ENCODE measurements around the gene CEPT1.

Gene CEPT1

DNA sequence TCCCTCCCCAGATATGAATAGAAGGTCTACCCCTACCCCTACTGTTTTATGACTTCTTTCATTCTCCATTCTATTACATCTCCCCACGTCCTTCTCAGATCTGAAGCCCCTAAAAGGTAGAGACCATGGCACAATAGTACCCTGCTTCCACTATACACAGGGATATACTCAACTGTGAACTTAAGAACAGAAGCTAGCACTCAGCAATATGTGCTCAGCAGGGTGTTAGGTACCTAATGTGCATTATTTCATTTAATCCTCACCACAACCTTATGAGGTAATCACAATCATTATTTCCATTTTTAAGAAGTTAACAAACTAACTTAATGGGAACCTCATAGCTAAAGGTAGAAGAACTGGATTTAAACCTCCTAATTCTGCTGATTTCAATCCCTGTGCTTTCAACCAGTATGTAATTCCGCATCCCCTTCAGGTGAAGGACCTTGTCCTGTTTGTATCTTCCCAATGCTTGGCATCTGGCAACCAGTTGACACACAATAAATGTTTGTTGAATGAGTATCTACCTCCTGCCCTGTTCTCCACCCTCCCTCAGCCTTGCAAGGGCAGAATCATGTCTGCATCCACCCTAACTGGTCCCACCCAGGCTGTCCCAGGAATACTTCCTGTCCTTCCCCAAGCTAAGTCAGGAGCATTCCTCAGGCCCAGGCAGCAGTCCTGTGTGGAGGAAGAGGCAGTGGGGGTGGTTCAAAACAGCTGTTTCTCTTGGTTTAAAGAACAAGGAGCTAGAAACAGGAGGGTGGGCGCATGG is 53.9 kb downstream of the CEPT1 start:
- FAIRE-seq: no peak

- no peak for FAIRE-seq
Observed at GRCh38 chr1:111195002-111195684, 55.1 kb downstream of the CEPT1 start.

DNA sequence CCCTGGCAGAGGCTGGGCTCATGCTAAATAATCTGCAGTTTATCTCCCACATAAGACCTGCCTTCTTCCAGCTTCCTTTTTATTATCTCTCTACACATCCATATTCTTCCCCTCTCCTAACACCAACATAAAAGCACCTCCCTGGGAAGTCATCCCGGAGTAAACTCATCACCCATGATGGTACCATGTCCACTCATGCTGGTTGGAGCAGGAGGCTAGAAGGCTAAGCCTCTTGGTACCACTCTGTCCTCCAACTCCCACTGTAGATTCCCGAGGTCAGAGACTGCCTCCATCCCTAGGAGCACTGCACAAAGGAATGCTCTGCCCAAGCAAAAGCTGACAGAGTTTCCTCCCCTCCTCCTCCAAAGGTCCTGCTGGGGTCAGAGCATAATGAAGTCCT is 56.2 kb downstream of the CEPT1 start:
- FAIRE-seq: no peak

DNA sequence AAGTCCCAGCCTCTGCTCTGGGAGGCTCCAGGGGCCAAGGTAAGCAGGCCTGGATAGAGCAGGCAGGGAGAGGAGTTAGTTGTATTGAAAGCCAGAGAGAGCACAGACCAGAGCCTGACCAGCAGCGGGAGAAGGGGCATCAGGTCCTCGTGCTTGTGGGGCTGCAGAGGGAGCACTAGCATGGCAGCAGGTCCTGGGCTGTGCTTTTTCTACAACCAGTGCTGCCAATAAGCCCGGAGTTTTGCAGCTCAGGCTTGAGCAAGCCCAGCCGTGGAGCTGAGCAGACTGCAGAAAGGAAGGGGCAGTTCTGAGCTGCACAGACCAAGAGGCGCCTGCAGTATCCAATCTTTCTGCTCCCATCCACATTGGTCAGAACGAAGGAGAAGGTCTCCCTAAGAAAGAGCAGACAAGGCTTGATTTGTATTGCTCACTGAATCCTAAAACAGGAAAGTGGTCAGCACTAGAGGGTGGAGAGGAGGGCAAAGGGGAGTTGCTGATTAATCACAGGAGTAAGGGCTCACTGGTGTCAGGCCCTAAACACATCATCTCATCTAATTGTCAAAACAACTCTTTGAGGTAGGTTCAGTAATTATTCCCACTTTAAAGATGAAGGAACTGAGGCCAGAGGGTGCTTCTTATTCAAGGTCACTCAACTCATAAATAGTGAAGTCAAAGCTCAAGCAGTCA is 57.7 kb downstream of the CEPT1 start:
- no peak for FAIRE-seq

DNA sequence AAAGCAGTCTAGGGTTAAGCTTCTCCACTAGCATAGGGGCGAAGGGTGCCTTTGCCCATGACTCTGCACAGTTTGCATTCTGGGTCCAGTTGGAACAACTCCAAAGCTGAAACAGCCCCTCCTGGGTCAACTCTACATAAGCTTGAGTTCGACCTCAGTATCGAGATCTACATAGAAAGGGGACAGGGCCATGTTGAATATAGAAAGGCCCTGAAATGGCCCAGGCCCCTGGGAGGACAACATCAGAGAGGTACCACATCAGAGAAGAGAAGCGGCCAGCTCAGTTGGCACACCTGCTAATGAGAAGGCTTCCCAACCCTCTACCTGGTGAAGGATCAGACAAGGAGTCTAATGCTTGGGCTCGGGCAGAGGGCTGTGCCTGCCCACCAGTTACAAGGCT is 58.8 kb downstream of the CEPT1 start:
- FAIRE-seq: no peak

DNA sequence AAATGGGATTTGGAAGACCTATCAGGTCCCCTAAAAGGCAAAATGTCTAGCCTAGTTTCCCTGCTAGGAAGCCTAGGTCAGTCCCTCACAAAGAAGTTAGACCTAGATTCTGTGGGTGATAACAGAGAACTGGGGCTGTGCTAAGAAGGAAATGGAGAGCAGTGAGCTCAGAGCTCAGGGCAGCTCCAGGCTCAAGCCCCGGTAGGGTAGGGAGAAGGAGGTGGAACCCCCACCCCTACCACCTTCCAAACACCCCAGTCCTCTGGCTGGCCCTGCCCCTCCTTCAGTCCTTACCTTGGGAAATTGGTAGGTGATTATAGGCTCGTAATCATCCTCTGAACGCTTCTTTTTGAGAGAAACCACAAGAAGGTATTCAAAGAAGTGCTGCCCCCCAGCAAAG is 59.3 kb downstream of the CEPT1 start:
- no peak for FAIRE-seq

DNA sequence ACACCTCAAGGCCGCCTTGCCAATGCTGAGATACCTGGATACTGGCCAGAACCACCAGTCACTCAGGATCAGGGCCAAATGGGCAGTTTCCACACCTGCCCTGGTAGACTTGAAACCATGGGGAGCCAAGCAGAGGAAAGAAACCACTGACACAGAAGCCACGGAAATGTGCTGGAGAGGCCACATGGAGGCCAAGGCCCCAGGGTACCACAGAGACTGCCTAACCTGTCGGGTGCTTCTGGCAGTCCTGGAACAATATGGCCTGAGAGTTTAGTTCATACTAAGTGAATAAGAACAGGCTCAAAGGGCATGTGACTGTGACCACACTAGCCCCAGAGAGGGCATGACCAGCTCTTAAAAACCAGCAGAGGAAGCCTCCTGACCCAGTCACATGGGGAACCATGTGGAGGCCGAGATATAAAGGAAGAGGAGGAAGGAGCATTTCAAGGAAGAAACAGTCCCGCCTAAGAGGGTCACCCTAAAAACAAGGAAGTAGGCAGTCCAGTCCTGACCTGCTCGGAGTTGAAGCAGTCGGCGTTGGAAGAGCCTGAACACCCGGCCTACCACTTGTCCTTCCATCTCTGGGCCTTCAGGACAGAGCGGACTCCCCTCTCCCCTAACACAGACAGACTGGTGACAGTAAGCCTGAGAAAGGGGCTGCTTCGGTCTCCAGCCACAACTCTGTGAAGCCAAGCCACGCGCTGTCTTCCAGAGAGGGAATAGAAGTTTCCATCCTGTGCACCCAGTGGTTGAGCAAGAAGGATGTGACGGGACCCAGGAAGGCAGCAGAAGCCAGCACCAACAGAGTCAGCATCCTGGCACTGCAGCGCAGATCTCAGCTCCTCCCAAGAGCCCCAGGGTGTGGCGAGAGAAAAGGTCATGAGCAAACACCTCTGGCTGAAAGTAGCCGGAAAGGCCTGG is 60.1 kb downstream of the CEPT1 start, which contains the start of gene DENND2D:
TSS of gene DENND2D (minus strand) at position 766 of the 921 bp plus-strand sequence. CDS start at position 579, 187 bp downstream.
- FAIRE-seq: no peak

DNA sequence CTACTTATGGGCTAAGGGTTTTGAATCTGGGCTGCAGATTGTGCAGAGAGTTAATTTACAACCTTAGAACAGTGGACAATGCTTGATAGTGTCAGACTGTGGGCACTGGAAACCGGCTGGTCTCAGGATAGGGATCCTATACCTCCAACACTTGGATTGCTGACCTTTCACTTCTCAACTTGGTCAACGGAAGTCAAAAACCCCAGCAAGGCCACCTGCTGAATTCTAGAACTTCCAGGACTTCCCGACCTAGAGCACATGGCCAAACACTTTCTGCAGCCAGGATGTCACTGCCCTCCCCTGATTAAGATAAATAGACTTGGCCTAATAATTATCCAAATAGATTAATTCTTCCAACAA is 60.8 kb downstream of the CEPT1 start:
- FAIRE-seq: no peak

DNA sequence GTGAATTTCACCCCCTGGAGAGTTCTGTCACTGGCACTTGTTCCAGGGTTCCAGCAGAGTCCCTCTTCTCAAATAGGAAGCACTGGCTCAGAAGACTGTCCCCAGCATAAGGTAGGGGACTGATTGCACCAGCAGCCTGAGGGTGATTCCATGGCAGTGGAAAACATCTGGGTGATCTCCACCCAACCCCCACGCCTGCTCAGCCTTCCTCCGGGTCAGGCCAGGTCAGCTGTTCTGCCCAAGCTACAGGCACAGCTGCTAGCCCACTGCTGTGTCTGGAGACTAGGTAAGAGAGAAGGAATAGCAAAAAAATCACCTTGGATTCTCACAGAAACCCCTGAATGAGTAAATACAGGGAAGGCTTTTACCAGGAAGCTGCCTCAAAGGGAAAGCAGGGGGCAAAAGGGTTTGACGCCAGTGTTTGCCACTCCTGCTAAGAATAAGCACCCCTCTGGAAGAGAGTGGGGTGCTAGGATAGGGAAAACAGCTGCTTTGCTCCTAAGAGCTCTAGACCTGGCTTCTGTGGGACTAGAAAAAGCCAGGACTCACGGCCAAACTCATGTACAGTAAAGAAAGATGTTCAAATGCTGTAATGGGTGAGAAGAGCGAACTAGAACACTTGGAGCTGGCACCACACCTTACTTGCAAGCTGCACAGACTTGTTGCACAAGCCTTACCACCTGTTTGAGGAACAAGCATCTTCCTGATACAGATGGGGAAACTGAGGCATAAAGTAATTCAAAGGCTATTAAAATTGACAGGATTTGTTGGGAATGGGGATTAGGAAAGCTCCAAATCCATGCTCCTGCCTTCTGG is 61.5 kb downstream of the CEPT1 start:
- no peak for FAIRE-seq

- FAIRE-seq: no peak
Observed at GRCh38 chr1:111202366-111202706, 62.3 kb downstream of the CEPT1 start.

- no peak for FAIRE-seq
Observed at GRCh38 chr1:111202707-111203623, 62.9 kb downstream of the CEPT1 start.

DNA sequence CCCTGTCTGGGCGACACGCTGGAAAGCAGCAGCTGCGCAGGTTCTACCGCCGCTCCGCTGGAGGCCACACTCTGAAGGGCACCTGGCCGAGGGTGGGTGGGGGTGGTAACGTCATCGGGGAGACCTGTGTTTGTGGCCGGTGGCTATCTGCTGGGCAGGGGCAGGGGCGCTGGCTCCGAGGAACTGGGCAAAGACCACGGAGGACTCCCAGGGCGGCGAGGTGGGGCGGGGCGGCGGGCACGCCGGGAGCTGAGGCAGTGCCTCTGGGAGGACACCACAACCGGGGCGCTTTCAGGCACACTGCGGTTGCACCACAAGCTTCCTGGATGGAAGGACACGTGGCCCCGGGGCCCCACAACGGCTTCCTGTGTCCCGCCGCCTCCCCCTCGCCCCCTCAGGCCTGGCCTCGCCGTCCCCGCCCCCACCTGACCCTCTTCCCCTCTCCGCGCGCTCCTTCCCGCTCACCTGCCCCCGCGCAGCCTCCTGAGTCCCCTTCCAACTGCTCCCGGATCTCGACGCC is 63.7 kb downstream of the CEPT1 start:
- FAIRE-seq: no peak

- no peak for FAIRE-seq
Observed at GRCh38 chr1:111204201-111204982, 64.4 kb downstream of the CEPT1 start.

GRCh38 chr1:111204983-111205713 is 65.1 kb downstream of the CEPT1 start:
- FAIRE-seq: no peak

DNA sequence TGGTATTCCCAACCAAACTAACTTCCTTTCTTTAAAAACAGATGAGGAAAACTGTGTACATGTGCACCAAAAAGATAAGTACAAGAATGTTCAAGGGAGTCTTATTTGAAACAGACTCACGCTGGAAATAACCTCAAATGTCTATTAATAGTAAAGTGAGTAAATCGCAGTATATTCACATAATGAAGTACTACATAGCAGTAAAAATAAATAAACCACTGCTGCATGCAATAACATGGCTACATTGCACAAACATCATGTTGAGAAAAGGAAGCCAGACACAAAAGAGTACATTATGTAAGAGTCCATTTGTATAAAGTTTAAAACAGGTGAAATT is 65.7 kb downstream of the CEPT1 start:
- FAIRE-seq: no peak

DNA sequence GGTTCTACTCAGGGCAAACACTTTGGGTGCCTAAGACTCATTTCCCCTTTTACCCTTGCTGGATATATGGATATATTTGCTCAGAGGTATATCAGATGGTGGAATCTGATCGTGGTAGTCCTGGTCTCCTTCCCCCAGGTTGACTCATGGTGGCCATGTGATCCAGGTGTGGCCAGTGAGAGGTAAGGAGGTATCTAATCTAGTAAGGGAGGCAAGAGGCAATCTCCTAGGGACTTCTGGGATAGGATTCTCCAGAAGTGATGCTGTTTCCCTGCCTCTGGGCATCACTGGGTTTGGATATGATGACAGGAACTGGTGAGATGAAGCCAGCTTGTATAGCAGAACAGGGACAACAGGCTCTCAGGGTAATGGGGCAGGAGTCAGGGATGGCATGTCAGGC is 68.9 kb downstream of the CEPT1 start:
- no peak for FAIRE-seq

DNA sequence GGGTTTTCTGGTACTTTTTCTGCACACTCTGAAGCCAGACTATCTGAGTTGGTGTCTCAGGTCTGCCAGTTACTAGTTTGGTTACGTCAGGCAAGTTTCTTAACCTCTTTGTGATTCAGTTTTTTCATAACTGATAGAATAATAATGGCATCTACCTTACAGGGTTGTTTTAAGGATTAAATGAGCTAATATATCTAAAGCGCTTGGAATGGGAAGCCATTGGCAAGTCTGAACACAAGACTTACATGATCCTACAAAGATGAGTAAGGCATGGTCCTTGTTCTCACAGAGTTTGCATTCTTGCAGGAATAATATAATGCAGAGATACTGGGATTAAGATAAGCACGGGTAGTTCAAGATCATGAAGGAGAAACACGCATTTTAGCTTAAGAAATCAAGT is 69.6 kb downstream of the CEPT1 start:
- FAIRE-seq: no peak

DNA sequence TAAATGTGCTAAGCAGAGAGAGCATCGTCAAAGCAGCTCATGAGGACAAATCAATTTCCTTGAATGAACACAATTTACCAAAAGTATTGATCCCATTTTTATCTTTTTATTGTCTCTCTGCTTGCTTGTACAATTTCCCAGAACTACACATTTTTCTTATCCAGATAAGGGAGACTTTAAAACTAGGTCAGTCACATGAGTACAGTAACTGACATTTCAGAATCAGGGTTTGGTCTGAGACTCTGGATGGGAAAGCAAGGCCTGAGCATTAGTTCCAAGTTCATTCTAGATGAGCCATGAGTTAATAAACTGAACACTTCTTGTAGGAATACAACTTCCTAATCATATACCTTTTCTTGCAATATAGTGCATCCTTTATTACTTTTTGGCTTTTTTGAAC is 71.9 kb downstream of the CEPT1 start:
- no peak for FAIRE-seq
